ENCODE measurements around the gene TSGA10.

Gene TSGA10

GRCh38 chr2:99127981-99128380, 26.8 kb downstream of the TSGA10 start:
- no peak for TF ChIP-seq GATA2 (IDR thresholded peaks at IDR 0.05; ENCODE audit: low read depth, low read length)
- no peak for TF ChIP-seq GATA3 (IDR thresholded peaks at IDR 0.05; ENCODE audit: low read depth, low read length)

- TF ChIP-seq GATA3 (IDR thresholded peaks at IDR 0.05; ENCODE audit: low read depth, low read length) (no peak), GATA2 (IDR thresholded peaks at IDR 0.05; ENCODE audit: low read depth, low read length) (no peak)
These were observed 42.1 kb downstream of the TSGA10 start for GRCh38 chr2:99112617-99113016.

GRCh38 chr2:99111945-99112344, 42.8 kb downstream of the TSGA10 start:
- TF ChIP-seq GATA2 (IDR thresholded peaks at IDR 0.05; ENCODE audit: low read depth, low read length), result no peak
- TF ChIP-seq GATA3 (IDR thresholded peaks at IDR 0.05; ENCODE audit: low read depth, low read length), result no peak

- TF ChIP-seq GATA3 (IDR thresholded peaks at IDR 0.05; ENCODE audit: low read depth, low read length) (no peak), GATA2 (IDR thresholded peaks at IDR 0.05; ENCODE audit: low read depth, low read length) (no peak)
These were observed 43.5 kb downstream of the TSGA10 start for GRCh38 chr2:99111236-99111635.

GRCh38 chr2:99106913-99107312, 47.8 kb downstream of the TSGA10 start:
- TF ChIP-seq GATA3 (IDR thresholded peaks at IDR 0.05; ENCODE audit: low read depth, low read length) (no peak), GATA2 (IDR thresholded peaks at IDR 0.05; ENCODE audit: low read depth, low read length) (no peak)

GRCh38 chr2:99104006-99104405, 50.7 kb downstream of the TSGA10 start:
- TF ChIP-seq GATA3 (IDR thresholded peaks at IDR 0.05; ENCODE audit: low read depth, low read length), result no peak
- no peak for TF ChIP-seq GATA2 (IDR thresholded peaks at IDR 0.05; ENCODE audit: low read depth, low read length)

- TF ChIP-seq GATA2 (IDR thresholded peaks at IDR 0.05; ENCODE audit: low read depth, low read length) (no peak), GATA3 (IDR thresholded peaks at IDR 0.05; ENCODE audit: low read depth, low read length) (no peak)
These were observed 53.0 kb downstream of the TSGA10 start for GRCh38 chr2:99101697-99102096.

GRCh38 chr2:99096728-99097127, 58.0 kb downstream of the TSGA10 start:
- TF ChIP-seq GATA2 (IDR thresholded peaks at IDR 0.05; ENCODE audit: low read depth, low read length), result no peak
- TF ChIP-seq GATA3 (IDR thresholded peaks at IDR 0.05; ENCODE audit: low read depth, low read length), result no peak

GRCh38 chr2:99088017-99088416, 66.7 kb downstream of the TSGA10 start:
- TF ChIP-seq GATA3 (IDR thresholded peaks at IDR 0.05; ENCODE audit: low read depth, low read length) (no peak), GATA2 (IDR thresholded peaks at IDR 0.05; ENCODE audit: low read depth, low read length) (no peak)

GRCh38 chr2:99086385-99086784, 68.4 kb downstream of the TSGA10 start:
- TF ChIP-seq GATA3 (IDR thresholded peaks at IDR 0.05; ENCODE audit: low read depth, low read length), result no peak
- no peak for TF ChIP-seq GATA2 (IDR thresholded peaks at IDR 0.05; ENCODE audit: low read depth, low read length)

GRCh38 chr2:99085421-99085820, 69.3 kb downstream of the TSGA10 start:
- TF ChIP-seq GATA2 (IDR thresholded peaks at IDR 0.05; ENCODE audit: low read depth, low read length) (no peak), GATA3 (IDR thresholded peaks at IDR 0.05; ENCODE audit: low read depth, low read length) (no peak)

GRCh38 chr2:99084256-99084655, 70.5 kb downstream of the TSGA10 start:
- TF ChIP-seq GATA2 (IDR thresholded peaks at IDR 0.05; ENCODE audit: low read depth, low read length) (no peak), GATA3 (IDR thresholded peaks at IDR 0.05; ENCODE audit: low read depth, low read length) (no peak)

- no peak for TF ChIP-seq GATA3 (IDR thresholded peaks at IDR 0.05; ENCODE audit: low read depth, low read length)
- TF ChIP-seq GATA2 (IDR thresholded peaks at IDR 0.05; ENCODE audit: low read depth, low read length), result no peak
These were observed 72.9 kb downstream of the TSGA10 start for GRCh38 chr2:99081891-99082290.

GRCh38 chr2:99079226-99079625, 75.5 kb downstream of the TSGA10 start:
- TF ChIP-seq GATA3 (IDR thresholded peaks at IDR 0.05; ENCODE audit: low read depth, low read length) (no peak), GATA2 (IDR thresholded peaks at IDR 0.05; ENCODE audit: low read depth, low read length) (no peak)

- TF ChIP-seq GATA3 (IDR thresholded peaks at IDR 0.05; ENCODE audit: low read depth, low read length) (no peak), GATA2 (IDR thresholded peaks at IDR 0.05; ENCODE audit: low read depth, low read length) (no peak)
These were observed 82.2 kb downstream of the TSGA10 start for GRCh38 chr2:99072551-99072950.

Measured in SH-SY5Y (cell line).